ENCODE results near the gene OR1D5. TPM values are rescaled to one million over a fixed set of nuclear protein-coding genes. Genes with fewer than 3 reads are reported as not detected.

The OR1D5 gene
- total and polyA plus RNA-seq, 2 of the 8 experiments (the other 6 are each of a cell fraction or from before 2014, with no cell fraction given): not detected

- TF ChIP-seq RAD21 (IDR thresholded peaks at IDR 0.05 in 1 of 2, conservative IDR thresholded peaks at IDR 0.05 in 1 of 2; ENCODE audit: low read depth in 2 of 2, low read length in 2 of 2): peak; percentile 96 to 99
- TF ChIP-seq CREB1 (IDR thresholded peaks at IDR 0.05): peak; percentile 60; the same call in 1 of the 2 replicates
- TF ChIP-seq ASH2L (IDR thresholded peaks at IDR 0.05; ENCODE audit: low read length): peak; percentile 38
- no peak for TF ChIP-seq RFX5 (IDR thresholded peaks at IDR 0.05; ENCODE audit: borderline replicate concordance, low read depth, low read length)
- TF ChIP-seq NANOG (IDR thresholded peaks at IDR 0.05; ENCODE audit: insufficient read depth, low read depth, low read length, poor library complexity, severe bottlenecking): no peak
- TF ChIP-seq BCL11A (IDR thresholded peaks at IDR 0.05; ENCODE audit: low read depth in 2 of 2, low read length in 2 of 2): no peak
- TF ChIP-seq PHF8 (conservative IDR thresholded peaks at IDR 0.05; ENCODE audit: low read depth, low read length): peak; percentile 77
- 0 out of 4 replicates have a peak, but pooled peaks of 1 of the 2 experiments have one; percentile 7 for TF ChIP-seq HDAC2 (IDR thresholded peaks at IDR 0.05; ENCODE audit: borderline replicate concordance in 1 of 2, low read depth in 2 of 2, low read length in 2 of 2)
- no peak for TF ChIP-seq RXRA (IDR thresholded peaks at IDR 0.05; ENCODE audit: insufficient read depth, low read depth, low read length)
- peak; percentile 28; the same call in 1 of the 2 replicates for TF ChIP-seq POLR2AphosphoS5 (IDR thresholded peaks at IDR 0.05; ENCODE audit: low read depth, low read length)
- no peak for TF ChIP-seq CEBPB (IDR thresholded peaks at IDR 0.05; ENCODE audit: low read depth, low read length)
- TF ChIP-seq USF2 (IDR thresholded peaks at IDR 0.05; ENCODE audit: low read length): no peak
- TF ChIP-seq NRF1 (IDR thresholded peaks at IDR 0.05; ENCODE audit: low read depth, low read length): no peak
- TF ChIP-seq TCF12 (IDR thresholded peaks at IDR 0.05; ENCODE audit: low read depth, low read length): no peak
- TF ChIP-seq E2F6 (IDR thresholded peaks at IDR 0.05): peak; percentile 96
- TF ChIP-seq CTCF (IDR thresholded peaks at IDR 0.05; ENCODE audit: control extremely low read depth in 1 of 3, insufficient read depth in 1 of 3, low read depth in 1 of 3, low read length in 3 of 3): peak; percentile 86 to 91 (median 89)
- peak; percentile 87; the same call in 1 of the 2 replicates for TF ChIP-seq CHD2 (IDR thresholded peaks at IDR 0.05; ENCODE audit: low read length)
- TF ChIP-seq POLR2A (IDR thresholded peaks at IDR 0.05; ENCODE audit: control extremely low read depth in 1 of 2, low read depth in 2 of 2, low read length in 2 of 2): peak in 1 of 2 experiments; percentile 78; a peak in 2 of 3 replicates
- TF ChIP-seq YY1 (IDR thresholded peaks at IDR 0.05; ENCODE audit: low read depth, low read length): peak; percentile 86
- TF ChIP-seq SP1 (IDR thresholded peaks at IDR 0.05; ENCODE audit: low read depth, low read length): peak; percentile 96
These were observed 14.5 kb downstream of the OR1D5 start (continued) for GRCh38 chr17:3048727-3049471.
